GM19238 (cell line): ENCODE measurements around the gene GLA.

Experiments used
- DNase-seq: peaks from one replicate; pipeline ENCODE4 v3.0.0; 2011; ENCODE audit warnings: low spot score; ENCODE audit not compliant: insufficient read length

GLA gene

GRCh38 chrX:101397779-101398178 is 9.9 kb downstream of the GLA start:
- no peak for DNase-seq

DNA sequence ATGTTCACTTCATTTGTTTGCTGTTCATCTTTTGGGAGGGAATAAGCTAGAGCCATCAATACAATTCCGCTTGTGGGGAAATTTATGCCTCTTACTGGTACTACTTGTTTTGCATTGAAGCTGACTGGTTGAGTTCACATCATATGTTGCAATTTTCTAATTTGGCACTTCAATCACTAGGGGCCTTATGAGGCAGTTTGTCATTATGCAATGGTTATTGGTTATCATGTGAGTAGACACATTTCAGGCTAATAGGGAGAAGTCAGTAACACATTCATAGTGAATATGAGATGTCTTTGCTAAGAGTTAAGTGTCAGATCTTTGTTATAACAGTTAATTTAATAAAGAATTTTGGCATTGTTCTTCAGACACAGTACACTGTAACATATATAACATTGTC is 11.9 kb downstream of the GLA start:
- DNase-seq, result no peak

DNA sequence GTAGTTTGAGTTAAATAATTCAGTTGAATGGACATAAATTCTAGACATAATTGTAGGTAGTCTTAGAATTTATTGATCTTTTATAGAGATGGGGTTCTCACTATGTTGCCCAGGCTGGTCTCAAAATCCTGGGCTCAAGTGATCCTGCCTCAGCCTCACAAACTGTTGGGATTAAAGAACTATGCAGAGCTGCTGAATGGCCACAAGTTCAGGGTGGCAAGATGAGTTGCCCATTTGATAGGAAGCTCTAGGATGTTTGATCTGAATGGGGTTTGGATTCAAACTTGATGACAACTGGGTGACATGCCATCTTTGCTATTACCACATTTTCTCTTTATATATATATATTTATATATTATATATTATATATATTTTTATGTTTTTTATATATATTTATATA is 13.4 kb downstream of the GLA start:
- no peak for DNase-seq

DNA sequence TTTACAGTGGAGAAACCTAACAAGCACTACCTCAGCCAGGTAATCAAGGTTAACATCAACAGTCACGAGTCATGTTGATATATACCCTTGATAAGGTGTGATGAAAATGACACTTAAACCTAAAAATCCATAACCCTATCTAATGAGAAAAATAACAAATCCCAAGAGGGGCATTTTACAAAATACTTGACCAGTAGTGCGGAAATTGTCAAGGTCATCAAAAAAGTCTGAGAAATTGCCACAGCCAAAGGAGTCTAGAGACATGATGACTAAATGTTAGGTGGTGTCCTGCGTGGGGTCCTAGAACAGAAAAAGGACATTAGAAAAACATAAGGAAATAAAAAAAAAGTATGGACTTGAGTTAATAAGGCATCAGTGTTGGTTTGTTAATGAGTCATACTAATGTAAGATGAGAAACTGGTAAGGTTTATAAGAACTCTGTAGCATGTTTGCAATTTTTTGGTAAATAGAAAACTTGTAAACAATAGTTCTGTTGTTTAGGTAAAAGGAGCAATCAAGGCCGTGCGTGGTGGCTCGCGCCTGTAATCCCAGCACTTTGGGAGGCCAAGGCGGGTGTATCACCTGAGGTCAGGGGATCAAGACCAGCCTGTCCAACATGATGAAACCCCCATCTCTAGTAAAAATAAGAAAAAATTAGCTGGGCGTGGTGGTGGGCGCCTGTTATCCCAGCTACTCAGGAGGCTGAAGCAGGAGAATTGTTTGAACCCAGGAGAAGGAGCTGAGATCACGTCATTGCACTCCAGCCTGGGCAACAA is 14.0 kb downstream of the GLA start:
- no peak for DNase-seq

DNA sequence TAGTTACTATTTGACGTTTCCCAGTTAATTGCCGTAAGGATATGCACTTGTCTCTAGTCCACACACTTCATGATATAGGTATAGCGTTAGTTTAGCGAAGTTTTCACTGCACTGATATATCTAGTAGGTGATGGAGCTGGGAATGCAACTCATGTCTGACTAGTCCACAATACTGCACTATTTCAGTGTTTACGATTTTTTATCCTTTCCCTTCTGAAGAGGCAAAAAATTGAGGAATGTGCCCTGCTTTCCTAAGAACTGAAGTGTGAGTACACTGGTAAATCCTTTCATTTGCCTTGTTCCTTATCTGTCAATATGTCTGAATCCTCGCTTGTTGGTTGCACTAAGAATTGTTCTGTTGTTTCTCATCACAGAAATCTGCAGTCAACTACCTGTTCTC is 15.9 kb downstream of the GLA start:
- DNase-seq, result no peak

- peak; percentile 40 for DNase-seq
Observed at GRCh38 chrX:101390664-101391525, 16.8 kb downstream of the GLA start, which contains the start of gene RPL36A. TSS of gene RPL36A (plus strand) at chrX:101391011. CDS start at chrX:101391044, 33 bp downstream.

DNA sequence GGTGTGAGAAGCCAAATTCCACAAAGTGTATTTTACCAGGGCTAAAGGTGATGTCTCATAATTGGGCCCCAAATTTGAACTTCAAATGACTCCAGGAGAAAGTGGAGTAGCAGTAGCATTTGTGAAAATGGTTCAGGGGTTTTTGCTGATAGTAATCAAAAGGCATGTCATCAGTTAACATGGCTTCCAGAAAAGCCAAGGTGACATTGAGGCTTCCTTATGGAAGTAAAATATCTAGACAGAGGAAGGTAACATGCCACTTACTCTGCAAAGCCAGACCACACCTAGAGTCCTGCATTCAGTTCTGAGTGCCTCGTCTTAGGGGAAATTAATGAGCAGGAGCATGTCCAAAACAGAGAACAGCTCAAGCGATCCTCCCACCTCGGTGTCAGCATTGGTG is 19.1 kb downstream of the GLA start:
- no peak for DNase-seq

DNA sequence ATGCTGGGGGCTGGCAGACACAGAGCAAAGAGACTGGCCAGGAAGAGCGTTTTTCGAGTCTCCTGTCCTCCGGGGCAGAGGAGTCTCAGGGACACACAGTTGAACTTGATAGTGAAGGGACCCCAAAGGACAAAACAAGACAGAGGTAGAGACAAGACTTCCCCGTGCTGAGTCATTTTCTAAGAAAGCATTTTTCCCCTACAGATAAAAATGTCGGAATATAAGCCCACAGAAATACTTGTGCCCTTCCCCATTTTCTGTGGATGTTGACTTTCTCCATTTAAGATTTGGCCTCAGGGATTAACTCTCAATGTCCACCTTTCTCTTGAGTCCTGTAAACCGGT is 21.2 kb downstream of the GLA start:
- no peak for DNase-seq

DNA sequence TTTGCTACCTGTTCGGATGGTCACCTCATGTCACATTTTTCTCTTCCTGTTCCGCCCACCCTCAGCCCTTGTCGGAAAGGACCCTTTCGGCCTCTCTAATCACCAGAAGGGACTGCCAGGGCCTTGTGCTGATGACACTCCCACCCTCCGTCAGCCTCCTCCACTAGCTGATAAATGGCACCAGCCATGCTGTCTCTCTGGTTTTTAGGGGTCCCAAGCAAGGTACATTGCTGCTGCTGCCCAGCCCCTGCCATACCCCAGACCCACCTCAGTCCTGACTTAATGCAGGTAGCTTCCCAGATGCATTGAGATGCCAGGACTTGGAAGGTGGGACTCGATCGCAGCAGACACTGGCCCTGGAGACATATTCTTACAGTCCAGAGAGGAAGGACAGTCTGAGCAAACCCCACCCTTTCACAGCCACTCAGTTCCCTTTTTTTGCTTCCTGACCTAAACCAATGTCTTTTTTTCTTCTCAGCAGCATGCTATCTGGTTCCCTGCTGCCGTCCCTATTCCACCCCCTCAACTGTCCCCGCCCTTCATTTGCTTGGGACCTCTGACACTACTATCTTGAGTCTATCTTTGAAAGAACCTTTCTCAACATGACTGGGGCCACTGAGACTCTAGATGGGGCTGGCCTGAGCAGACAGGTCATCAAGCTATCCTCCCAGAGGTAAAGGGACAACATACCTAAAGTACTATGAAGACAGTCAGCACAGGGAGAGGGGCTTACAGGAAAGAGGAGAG is 21.8 kb downstream of the GLA start, which contains the start of gene BTK:
TSS of gene BTK (minus strand) at position 397 of the 747 bp plus-strand sequence. CDS start 10,907 bp downstream, outside the sequence.
- peak; percentile 42 for DNase-seq

GRCh38 chrX:101385026-101385684 is 22.6 kb downstream of the GLA start:
- no peak for DNase-seq

DNA sequence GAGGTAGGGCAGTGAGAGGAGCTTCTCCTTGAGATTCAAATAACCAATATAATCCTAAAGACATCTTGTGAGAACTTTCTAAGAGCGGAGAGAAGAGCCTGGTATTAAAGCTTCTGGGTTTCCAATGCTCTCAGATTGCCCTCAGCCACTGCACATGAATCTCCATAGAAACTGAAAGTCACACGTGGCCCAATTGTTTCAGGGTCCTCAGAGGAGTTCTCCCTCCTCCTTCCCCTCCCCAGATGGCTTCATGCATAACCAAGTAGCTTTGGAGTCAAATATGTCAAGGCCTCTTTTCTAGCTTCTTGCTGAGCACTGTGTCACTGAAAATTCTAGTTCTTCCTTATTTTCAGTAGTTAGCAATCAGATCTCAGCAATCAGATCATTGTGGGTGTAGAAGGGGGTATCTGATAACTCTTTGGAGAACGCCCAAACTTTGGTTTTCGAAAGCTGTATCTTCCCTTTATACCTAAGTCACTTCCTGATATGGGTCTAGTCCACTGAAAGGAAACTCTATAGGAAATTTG is 24.0 kb downstream of the GLA start:
- DNase-seq, result peak; percentile 22

- no peak for DNase-seq
Observed at GRCh38 chrX:101377547-101377946, 30.2 kb downstream of the GLA start.

- DNase-seq, result no peak
Observed at GRCh38 chrX:101370888-101371504, 36.7 kb downstream of the GLA start.

DNA sequence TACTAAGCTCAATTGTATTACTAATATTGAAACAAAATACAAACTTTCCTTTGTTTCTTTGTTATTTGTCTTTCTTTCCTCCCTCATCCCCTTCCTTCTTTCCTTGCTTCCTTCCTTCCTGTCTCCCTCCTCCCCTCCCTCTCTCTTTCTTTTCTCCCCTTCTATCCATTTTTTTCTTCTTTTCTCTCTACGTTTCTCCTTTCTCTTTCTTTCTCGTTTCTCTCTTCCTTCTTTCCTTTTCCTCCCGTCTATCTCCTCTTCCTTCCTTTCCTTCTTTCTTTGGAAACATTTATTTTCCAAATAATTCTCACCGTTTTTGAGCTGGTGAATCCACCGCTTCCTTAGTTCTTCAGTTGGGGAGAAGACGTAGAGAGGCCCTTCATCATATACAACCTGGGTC is 38.0 kb downstream of the GLA start:
- DNase-seq, result no peak

DNA sequence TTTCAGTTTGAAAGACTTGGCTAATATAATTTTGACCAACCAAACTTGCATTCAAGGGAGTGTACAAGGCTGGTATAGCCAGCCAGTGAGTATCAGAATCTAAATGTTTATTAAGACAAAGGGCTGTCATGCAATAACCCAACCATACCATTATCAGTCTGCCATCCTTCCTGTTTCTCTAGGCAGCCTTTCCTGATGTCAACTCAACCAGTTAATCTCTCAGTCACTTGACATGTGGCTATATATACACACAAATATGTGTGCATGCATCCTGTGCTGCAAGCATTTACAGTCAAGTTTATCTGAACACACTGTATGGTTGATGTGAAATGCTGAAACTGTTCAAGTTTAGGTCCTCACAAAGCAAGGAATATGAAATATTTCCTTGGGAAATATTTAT is 38.9 kb downstream of the GLA start:
- no peak for DNase-seq

DNA sequence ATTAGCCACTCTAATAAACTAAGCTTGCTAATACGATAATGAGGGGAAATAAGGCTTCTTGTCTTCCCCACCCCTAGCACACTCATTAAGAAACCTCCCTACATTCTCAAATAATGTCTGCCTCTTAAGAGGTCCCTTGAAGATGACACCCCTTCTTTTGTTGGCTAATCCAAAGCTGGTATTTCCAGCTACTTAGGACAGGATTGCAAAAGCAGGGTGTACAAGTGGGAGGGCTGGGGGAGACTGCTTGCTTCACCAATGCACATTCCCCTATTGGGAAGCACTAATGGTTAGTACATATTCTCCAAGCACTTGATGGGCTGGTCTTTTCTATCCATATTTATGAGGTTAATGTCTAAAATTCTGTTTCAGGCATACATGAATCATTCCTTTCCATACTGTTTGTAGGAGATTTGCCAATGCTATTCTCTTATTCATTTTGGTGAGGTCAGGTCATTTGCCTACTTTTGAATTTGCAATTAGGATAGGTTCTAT is 42.4 kb downstream of the GLA start:
- no peak for DNase-seq

DNA sequence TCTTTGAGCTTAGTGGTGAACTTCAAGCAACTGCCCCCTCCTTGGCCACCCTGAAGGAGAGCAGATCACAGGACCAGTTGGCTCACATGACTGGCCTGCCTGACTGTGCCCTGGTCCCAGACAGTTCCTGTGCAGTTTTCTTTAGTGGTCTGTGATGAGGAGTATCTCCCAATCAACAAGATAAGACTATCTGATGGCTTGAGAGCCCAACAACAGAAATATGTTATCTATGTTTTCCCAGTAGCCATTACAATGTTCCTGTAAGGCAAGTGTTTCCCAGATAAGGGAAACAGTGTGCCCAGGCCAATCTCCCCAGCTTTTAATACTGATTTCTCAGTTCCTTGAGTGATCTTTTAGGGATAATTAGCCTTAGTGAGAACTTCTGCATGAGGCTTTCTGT is 45.0 kb downstream of the GLA start:
- DNase-seq, result no peak

DNA sequence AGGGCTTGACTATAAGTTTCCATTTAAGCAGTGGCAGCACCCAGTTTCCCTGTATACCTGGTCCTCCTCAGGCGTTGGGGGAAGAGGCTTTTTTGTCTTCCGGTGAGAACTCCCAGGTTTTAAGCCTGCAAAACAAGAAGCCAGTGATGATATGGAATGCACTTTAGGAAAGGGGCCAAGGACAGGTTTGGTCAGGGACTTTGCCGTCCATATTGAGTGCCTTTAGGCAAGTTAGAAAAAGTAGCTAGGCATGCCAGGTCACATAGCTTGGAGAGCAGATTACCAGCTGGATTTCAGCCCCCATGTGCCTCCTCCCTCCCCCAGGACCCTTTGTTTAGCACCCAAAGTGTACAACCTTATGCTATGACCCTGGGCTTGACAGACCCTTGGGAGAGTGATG is 45.6 kb downstream of the GLA start:
- no peak for DNase-seq

DNA sequence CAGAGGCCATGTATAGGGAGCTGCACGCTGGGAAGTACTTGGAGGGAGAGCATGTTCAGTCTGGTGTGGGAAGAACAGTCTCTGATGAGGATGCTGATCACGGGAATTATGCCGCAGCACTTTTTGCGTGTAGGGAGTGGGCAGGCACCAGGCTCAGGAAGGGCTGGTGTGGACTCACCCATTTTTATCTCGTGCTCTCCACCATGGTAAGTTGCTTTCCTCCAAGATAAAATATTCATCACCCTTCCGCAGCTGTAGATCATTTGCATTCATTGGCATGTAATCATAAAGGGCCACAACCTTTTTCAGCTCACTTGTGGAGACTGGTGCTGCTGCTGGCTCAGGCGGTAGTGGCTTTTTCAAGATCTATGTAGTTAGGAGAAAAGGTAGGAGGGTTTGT is 47.3 kb downstream of the GLA start:
- DNase-seq, result no peak

GRCh38 chrX:101359966-101360365 is 47.8 kb downstream of the GLA start:
- DNase-seq, result no peak
